Erythroblast (primary cell): ENCODE results near the gene NASP.

Source experiments
- GATA1 ChIP-seq: IDR thresholded peaks from 2 replicates; pipeline ENCODE4 v1.6.1; 2011; ENCODE audit warnings: low read depth, mild to moderate bottlenecking, control low read depth, low read length, moderate library complexity
- POLR2A ChIP-seq: IDR thresholded peaks from 2 replicates; pipeline ENCODE4 v1.6.1; 2011; ENCODE audit warnings: mild to moderate bottlenecking, low read length

GRCh38 chr1:45585110-45585426 is 1.2 kb downstream of the NASP start:
- TF ChIP-seq POLR2A (no peak), GATA1 (no peak)
